Suppressor macrophage (primary cell): ENCODE results near the gene PNN.
"Not testable (repeated sequence)": the region's sequence is repeated elsewhere in the genome, so short reads cannot be mapped to it uniquely, and the experiment has no call there.

Experiments
- DNase-seq, 4 experiments: peaks; one replicate each; pipeline ENCODE4 v3.0.0-alpha.2; 2020 to 2022

The PNN gene

DNA sequence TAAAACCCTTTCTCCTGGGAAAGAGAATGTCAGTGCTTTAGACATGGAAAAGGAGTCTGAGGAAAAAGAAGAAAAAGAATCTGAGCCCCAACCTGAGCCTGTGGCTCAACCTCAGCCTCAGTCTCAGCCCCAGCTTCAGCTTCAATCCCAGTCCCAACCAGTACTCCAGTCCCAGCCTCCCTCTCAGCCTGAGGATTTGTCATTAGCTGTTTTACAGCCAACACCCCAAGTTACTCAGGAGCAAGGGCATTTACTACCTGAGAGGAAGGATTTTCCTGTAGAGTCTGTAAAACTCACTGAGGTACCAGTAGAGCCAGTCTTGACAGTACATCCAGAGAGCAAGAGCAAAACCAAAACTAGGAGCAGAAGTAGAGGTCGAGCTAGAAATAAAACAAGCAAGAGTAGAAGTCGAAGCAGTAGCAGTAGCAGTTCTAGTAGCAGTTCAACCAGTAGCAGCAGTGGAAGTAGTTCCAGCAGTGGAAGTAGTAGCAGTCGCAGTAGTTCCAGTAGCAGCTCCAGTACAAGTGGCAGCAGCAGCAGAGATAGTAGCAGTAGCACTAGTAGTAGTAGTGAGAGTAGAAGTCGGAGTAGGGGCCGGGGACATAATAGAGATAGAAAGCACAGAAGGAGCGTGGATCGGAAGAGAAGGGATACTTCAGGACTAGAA is 6.1 kb downstream of the PNN start:
- no peak for DNase-seq

GRCh38 chr14:39181693-39182047 is 6.6 kb downstream of the PNN start:
- DNase-seq = no peak

DNA sequence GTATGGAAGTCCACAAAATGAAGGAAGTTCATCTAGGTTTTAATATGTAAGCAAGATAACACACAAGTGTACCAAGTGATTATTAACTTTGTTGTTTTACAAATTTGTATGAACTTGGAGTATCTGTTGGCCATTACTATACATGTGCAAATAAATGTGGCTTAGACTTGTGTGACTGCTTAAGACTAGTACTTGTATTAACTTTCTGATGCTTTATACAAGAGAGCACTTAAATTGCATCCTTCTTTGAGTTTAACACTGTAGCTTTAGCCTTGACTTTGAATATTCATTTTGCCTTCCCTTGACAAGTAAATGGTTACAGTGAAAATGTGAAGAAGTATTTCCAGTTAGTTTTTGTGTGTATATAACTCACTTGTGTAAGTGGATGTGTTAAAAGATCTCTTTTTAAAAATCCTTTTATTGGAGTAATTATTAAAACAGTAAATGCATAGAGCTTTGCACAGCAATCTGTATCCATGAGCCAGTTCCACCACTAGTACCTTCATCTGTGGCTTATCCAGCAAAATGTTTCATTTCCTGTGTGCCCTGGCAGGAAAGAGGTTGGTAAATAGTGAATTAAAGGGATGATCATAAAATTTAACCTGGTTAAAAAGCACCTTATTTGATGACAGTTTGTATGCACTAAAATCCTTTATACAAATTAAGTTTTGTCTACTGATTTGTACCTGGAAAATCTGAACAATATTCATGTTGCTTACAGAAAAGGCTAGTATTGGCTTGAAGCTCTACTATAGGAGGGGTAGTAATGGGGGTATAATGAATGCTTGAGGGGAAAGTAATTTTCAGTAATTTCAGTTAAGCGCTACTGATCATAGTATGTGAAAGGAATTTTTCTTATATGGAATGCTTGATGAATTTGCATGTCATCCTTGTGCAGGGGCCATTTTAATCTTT is 8.0 kb downstream of the PNN start:
- peak in 1 of 4 experiments; percentile 24 for DNase-seq

DNA sequence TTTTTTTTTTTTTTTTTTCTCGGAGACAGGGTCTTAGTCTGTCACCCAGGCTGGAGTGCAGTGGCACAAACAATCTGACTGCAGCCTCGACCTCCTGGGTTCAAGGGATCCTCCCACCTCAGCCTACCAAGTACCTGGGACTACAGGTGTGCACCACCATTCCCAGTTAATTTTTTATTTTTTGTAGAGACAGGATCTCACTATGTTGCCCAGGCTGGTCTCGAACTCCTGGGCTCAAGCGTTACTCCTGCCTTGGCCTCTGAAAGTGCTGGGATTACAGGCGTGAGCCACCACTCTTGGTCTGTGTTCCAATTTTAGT is 8.6 kb downstream of the PNN start:
- not testable (repeated sequence) for DNase-seq

DNA sequence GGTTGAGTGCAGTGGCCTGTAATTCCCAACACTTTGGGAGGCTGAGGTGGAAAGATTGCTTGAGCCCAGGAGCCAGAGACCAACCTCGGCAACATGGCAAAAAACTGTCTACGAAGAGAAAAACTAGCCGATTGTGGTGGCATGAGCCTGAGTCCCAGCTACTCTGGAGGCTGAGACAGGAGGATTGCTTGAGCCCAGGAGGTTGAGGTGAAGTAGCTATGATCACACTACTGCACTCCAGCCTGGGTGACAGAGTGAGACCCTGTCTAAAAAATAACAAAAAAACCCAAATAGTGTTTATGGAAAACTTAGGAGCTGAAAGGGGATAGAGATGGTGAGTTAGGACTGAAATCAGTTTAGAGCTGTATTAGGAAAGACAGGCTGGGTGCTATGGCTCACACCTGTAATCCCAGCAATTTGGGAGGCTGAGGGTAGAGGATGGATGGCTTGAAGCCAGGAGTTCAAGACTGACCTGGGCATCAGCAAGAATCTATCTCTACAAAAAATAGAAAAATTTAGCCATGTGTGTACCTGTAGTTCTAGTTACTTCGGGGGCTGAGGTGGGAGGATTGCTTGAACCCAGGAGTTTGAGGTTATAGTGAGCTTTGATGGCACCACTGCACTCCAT is 9.7 kb downstream of the PNN start:
- DNase-seq = no peak

DNA sequence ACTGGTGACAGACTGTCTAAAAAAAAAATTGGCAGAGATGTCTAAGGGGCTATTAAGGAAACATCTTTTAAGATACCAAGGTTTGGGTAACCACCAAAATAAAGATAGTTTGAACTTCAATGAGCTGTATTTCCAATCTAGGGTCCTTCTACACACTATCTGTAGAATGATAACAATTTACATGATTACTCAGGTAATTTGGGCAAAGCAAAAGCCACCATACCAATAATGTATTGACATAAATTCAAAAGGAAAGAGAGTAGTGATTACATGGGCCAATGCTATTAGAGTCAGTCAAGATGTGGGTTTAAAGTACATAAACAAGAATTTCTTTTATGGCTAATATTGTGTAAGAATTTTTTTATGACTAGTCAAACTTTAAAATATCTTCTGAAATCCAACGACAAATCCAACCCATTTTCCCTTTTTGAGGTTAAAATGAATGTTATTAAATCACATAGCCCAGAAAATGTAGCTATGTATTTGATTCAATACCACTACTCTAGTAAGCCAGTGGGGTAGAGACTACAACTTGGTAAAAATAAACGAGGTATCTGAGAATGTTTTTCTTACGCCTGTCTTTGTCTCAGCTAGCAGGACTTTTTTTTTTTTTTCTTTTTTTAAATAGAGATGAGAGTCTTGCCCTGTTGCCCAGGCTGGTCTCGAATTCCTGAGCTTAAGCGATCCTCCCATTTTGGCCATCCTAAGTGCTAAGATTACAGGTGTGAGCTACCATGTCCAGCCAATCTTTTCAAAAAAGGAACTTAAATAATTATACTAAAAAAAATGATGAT is 10.4 kb downstream of the PNN start:
- DNase-seq = no peak

DNA sequence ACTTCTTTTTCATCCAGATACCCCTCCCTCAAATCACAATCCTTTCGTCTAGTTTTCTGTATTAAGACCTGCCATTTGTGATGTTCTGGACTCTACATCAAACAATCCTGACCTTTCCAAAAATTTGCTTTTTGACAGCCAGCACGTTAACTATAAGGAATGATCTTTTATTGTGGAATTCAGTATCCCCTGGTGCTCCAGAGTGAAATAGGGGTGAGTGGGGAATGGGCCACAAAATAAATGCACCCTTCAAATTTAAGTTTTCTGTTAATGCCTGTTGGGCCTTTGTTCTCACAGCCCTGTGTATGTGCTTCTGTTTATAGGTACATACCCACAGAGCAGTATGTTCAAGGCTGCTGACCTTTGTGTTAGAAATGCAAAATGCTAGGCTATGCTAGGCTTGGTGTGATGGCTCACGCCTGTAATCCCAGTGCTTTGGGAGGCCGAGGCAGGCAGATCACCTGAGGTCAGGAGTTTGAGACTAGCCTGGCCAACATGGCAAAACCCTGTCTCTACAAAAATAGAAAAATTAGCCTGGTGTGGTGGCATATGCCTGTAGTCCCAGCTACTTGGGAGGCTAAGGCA is 12.0 kb downstream of the PNN start:
- DNase-seq = no peak

DNA sequence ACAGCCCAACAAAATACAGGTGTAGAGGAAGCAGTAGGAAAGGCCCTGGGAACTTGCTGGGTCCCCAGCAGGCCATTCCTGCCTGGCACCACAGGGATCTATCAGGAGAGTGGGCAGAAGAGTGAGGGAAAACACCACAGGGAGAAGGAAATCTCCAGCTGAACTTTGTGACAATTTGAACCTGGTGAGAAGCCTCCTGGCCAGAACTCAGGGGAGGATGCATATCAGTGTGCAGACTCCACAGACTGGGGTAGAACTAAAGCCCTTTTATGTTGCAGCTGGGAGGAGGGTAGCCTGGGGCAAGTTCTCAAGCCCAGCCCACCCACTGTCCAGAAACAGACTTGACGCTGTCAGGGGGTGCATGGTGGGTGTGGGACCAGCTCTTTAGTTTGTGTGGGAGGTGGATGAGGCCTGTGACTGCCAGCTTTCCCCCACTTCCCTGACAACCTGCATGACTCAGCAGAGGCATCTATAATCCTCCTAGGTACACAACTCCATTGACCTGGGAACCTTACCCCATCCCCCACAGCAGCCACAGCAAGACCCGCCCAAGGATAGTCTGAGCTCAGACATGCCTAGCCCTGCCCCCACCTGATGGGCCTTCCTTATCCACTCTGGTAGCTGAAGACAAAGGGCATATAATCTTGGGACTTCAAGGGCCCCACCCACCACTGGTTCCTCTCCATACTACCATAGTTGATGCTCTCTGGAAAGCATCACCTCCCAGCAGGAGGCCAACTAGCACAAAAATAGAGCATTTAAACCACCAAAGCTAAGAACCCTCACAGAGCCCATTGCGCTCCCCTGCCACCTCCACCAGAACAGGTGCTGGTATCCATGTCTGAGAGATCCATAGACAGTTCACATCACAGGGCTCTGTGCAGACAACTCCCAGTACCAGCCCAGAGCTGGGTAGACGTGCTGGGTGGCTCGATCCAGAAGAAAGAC is 28.9 kb downstream of the PNN start:
- DNase-seq = peak in 1 of 4 experiments; percentile 48

DNA sequence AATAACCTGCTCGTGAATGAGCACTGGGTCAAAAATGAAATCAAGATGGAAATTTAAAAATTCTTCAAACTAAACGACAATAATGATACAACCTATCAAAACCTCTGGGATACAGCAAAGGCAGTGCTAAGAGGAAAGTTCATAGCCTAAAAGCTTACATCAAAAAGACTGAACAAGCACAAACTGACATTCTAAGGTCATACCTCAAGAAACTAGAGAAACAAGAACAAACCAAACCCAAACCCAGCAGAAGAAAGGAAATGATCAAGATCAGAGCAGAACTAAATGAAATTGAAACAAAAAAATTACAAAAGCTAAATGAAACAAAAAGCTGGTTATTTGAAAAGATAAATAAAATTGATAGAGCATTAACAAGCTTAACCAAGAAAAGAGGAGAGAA is 32.4 kb downstream of the PNN start:
- not testable (repeated sequence) for DNase-seq

GRCh38 chr14:39211109-39211741 is 36.2 kb downstream of the PNN start:
- DNase-seq = no peak

GRCh38 chr14:39212034-39212433 is 37.0 kb downstream of the PNN start:
- no peak for DNase-seq

DNA sequence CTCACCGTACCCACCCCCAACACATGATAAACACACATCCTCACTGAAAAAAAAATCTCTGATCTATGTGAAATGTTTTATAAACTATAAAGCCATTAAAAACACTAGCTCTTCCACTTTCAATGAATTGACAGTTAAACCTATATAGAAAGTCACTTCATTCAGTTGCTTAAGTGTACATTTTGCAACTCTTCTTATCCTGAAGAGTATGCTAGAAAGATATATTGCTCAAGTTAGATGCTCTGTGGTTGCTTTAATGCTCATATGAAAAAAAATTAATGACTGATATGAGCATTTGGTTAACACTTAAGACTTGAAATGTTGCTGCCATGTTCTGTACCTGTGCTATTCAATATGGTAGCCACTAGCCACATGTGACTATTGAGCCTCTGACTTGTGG is 37.6 kb downstream of the PNN start:
- no peak for DNase-seq

DNA sequence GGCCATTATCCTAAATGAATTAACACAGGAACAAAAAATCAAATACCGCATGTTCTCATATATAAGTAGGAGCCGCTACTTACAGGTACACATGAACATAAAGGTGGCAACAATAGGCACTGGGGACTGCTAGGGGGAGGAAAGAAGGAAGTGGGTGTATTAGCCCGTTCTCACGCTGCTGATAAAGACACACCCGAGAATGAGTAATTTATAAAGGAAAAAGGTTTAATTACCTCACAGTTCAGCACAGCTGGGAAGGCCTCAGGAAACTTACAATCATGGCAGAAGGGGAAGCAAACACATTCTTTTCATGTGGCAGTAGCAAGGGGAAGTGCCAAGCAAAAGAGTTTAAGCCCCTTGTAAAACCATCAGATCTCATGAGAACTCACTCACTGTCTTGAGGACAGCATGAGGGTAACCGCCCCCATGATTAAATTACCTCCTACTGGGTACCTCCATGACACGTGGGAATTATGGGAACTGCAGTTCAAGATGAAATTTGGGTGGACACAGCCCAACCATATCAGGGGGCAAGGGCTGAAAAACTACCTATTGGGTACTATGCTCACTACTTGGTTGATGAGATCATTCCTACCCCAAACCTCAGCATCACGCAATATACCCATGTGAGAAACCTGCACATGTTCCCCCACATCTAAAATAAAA is 42.3 kb downstream of the PNN start:
- peak in 3 of 4 experiments; percentile 15 to 20 (median 15) for DNase-seq

- DNase-seq = no peak
These were observed 43.2 kb downstream of the PNN start for GRCh38 chr14:39218171-39218769.

GRCh38 chr14:39219075-39219499 is 44.0 kb downstream of the PNN start:
- DNase-seq = no peak

GRCh38 chr14:39220473-39220872 is 45.4 kb downstream of the PNN start:
- DNase-seq = not testable (repeated sequence)

DNA sequence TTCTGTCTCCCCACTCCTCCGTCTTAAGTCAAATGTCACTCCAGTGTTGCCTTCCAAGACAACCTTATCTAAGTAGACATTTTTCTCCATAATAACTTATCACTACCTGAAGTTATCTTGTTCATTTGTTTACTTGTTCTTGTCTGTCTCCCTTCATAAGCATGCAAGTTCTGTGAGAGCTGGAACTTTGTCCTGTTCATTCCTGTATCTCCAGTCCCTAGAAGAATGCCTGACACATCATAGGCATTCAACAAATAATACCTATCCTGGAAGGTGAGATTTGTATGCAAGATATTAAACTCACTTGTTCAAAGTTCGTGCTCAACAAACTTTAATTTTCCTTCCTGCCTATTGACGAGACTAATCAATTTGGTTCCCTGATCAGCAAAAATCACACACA is 53.0 kb downstream of the PNN start:
- no peak for DNase-seq

GRCh38 chr14:39228509-39229221 is 53.6 kb downstream of the PNN start:
- peak in 2 of 4 experiments; percentile 26 to 48 for DNase-seq

GRCh38 chr14:39229222-39229543 is 54.1 kb downstream of the PNN start:
- DNase-seq = peak in 3 of 4 experiments; percentile 17 to 61 (median 60)
